Measurements from ENCODE around the gene COL5A1.

Gene COL5A1

GRCh38 chr9:134870746-134871662 is 229.4 kb downstream of the COL5A1 start:
- TF ChIP-seq FOXP2 (optimal IDR thresholded peaks at IDR 0.05; ENCODE audit: control extremely low read depth, extremely low read length, insufficient read depth) (no peak), POLR2AphosphoS5 (IDR thresholded peaks at IDR 0.05; ENCODE audit: borderline replicate concordance, low read depth, low read length) (no peak), EZH2 (IDR thresholded peaks at IDR 0.05) (no peak)
- H3K27ac ChIP-seq: no peak overlapping the region
- DNase-seq (ENCODE audit: low read depth, low spot score): no peak

GRCh38 chr9:134871697-134872340 is 230.2 kb downstream of the COL5A1 start:
- Histone ChIP-seq H3K9ac (ENCODE audit: insufficient read length) (no peak overlapping the region), H3K4me3 (no peak overlapping the region), H3K9me3 (ENCODE audit: low read depth, low read length) (no peaks in the 10 kb centered on the region), H3K36me3 (ENCODE audit: insufficient read depth, low read length) (no peaks in the 10 kb centered on the region), H3K27ac (no peak overlapping the region)
- TF ChIP-seq EZH2 (IDR thresholded peaks at IDR 0.05) (no peak), FOXP2 (optimal IDR thresholded peaks at IDR 0.05; ENCODE audit: control extremely low read depth, extremely low read length, insufficient read depth) (no peak), POLR2AphosphoS5 (IDR thresholded peaks at IDR 0.05; ENCODE audit: borderline replicate concordance, low read depth, low read length) (no peak)
- DNase-seq (ENCODE audit: low read depth, low spot score): no peak

More at GRCh38 chr9:134870746-134871662, 229.4 kb downstream of the COL5A1 start:
- no peak overlapping the region for H3K9ac ChIP-seq (ENCODE audit: insufficient read length)
- H3K4me3 ChIP-seq: no peak overlapping the region
- no peaks in the 10 kb centered on the region for H3K36me3 ChIP-seq (ENCODE audit: insufficient read depth, low read length)
- H3K9me3 ChIP-seq (ENCODE audit: low read depth, low read length): no peaks in the 10 kb centered on the region

- H3K36me3 ChIP-seq (ENCODE audit: insufficient read depth, low read length): no peaks in the 10 kb centered on the region
- TF ChIP-seq FOXP2 (optimal IDR thresholded peaks at IDR 0.05; ENCODE audit: control extremely low read depth, extremely low read length, insufficient read depth) (no peak), POLR2AphosphoS5 (IDR thresholded peaks at IDR 0.05; ENCODE audit: borderline replicate concordance, low read depth, low read length) (no peak), EZH2 (IDR thresholded peaks at IDR 0.05) (no peak)
- H3K9me3 ChIP-seq (ENCODE audit: low read depth, low read length): no peaks in the 10 kb centered on the region
- DNase-seq (ENCODE audit: low read depth, low spot score): no peak
- no peak overlapping the region for H3K27ac ChIP-seq
- H3K9ac ChIP-seq (ENCODE audit: insufficient read length): no peak overlapping the region
- H3K4me3 ChIP-seq: no peak overlapping the region
Observed at GRCh38 chr9:134872482-134873231, 231.1 kb downstream of the COL5A1 start.

GRCh38 chr9:134875371-134875770 is 233.8 kb downstream of the COL5A1 start:
- no peak for DNase-seq (ENCODE audit: low read depth, low spot score)
- no peaks in the 10 kb centered on the region for H3K9me3 ChIP-seq (ENCODE audit: low read depth, low read length)
- TF ChIP-seq EZH2 (IDR thresholded peaks at IDR 0.05): no peak
- TF ChIP-seq FOXP2 (optimal IDR thresholded peaks at IDR 0.05; ENCODE audit: control extremely low read depth, extremely low read length, insufficient read depth): no peak

GRCh38 chr9:134877541-134877940 is 235.9 kb downstream of the COL5A1 start:
- DNase-seq (ENCODE audit: low read depth, low spot score): no peak
- no peak overlapping the region for H3K27ac ChIP-seq
- no peaks in the 10 kb centered on the region for H3K36me3 ChIP-seq (ENCODE audit: insufficient read depth, low read length)
- no peak overlapping the region for H3K9ac ChIP-seq (ENCODE audit: insufficient read length)
- no peaks in the 10 kb centered on the region for H3K9me3 ChIP-seq (ENCODE audit: low read depth, low read length)
- TF ChIP-seq POLR2AphosphoS5 (IDR thresholded peaks at IDR 0.05; ENCODE audit: borderline replicate concordance, low read depth, low read length): no peak
- TF ChIP-seq FOXP2 (optimal IDR thresholded peaks at IDR 0.05; ENCODE audit: control extremely low read depth, extremely low read length, insufficient read depth): no peak
- TF ChIP-seq EZH2 (IDR thresholded peaks at IDR 0.05): no peak
- no peak overlapping the region for H3K4me3 ChIP-seq

More at GRCh38 chr9:134875371-134875770, 233.8 kb downstream of the COL5A1 start:
- Histone ChIP-seq H3K36me3 (ENCODE audit: insufficient read depth, low read length) (no peaks in the 10 kb centered on the region), H3K9ac (ENCODE audit: insufficient read length) (no peak overlapping the region), H3K4me3 (no peak overlapping the region), H3K27ac (no peak overlapping the region)

GRCh38 chr9:134879664-134880483 is 238.3 kb downstream of the COL5A1 start:
- no peak for TF ChIP-seq POLR2AphosphoS5 (IDR thresholded peaks at IDR 0.05; ENCODE audit: borderline replicate concordance, low read depth, low read length)
- TF ChIP-seq EZH2 (IDR thresholded peaks at IDR 0.05): no peak
- no peak for TF ChIP-seq FOXP2 (optimal IDR thresholded peaks at IDR 0.05; ENCODE audit: control extremely low read depth, extremely low read length, insufficient read depth)
- no peak for DNase-seq (ENCODE audit: low read depth, low spot score)
- no peaks in the 10 kb centered on the region for H3K36me3 ChIP-seq (ENCODE audit: insufficient read depth, low read length)
- H3K9me3 ChIP-seq (ENCODE audit: low read depth, low read length): no peaks in the 10 kb centered on the region
- no peak overlapping the region for H3K9ac ChIP-seq (ENCODE audit: insufficient read length)
- no peak overlapping the region for H3K4me3 ChIP-seq
- no peak overlapping the region for H3K27ac ChIP-seq

- no peak for DNase-seq (ENCODE audit: low read depth, low spot score)
- no peak within 1 kb of the TSS for H3K27ac ChIP-seq
- H3K4me3 ChIP-seq: no peak within 1 kb of the TSS
- H3K36me3 ChIP-seq (ENCODE audit: insufficient read depth, low read length): no peaks in the 10 kb centered on the region
- H3K9ac ChIP-seq (ENCODE audit: insufficient read length): no peak within 1 kb of the TSS
- TF ChIP-seq POLR2AphosphoS5 (IDR thresholded peaks at IDR 0.05; ENCODE audit: borderline replicate concordance, low read depth, low read length): no peak
- no peak for TF ChIP-seq EZH2 (IDR thresholded peaks at IDR 0.05)
- no peak for TF ChIP-seq FOXP2 (optimal IDR thresholded peaks at IDR 0.05; ENCODE audit: control extremely low read depth, extremely low read length, insufficient read depth)
- no peaks in the 10 kb centered on the region for H3K9me3 ChIP-seq (ENCODE audit: low read depth, low read length)
Observed at GRCh38 chr9:134880484-134881312, 239.1 kb downstream of the COL5A1 start, which contains the start of gene FCN2. Gene FCN2, plus strand, starts transcription at chr9:134880810. Its CDS starts 12 bp downstream, at chr9:134880822.

Measured in SK-N-MC (cell line).